Measurements from ENCODE around the gene SPINT3.

SPINT3 gene

DNA sequence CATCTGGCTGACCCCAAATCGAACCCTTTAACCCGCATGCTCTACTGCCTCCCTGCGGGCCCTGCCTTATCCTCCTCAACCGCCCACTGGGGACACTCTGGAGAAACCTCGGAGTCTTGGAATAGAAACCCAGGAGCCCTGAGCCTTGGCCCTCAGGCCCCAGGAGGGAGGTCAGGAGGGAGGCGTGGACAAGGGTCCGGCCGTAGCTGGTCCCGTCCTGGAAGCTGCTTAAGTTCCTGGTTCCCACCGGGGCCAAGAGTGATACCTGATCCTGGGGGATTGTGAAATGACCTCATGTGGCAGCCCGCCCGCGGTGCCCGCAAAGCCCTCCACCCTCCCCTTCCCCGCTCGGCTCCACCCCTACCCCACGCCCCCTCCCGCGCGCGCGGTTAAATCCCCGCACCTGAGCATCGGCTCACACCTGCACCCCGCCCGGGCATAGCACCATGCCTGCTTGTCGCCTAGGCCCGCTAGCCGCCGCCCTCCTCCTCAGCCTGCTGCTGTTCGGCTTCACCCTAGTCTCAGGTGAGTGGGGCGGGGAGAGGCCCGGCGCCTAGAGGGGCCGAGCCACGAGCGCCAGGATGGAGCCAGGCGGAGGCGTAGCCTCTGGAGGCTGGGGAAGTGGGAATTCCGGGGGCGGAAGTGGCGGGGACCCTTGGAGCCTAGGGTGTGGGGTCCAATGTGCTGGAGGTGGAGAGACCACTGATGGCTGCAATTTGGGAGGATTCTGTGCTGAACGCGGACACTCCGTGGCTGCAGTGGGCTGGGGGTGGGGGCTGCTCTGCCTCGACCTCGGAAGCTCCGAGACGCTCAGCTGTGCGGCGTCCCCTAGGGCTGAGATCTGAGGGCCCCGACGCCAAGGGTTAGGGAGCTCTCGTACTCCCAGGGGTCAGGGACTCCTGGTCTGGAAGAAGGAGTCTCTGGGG, 45.8 kb downstream of the SPINT3 start, which contains the start of gene WFDC2:
WFDC2 (plus strand) TSS at position 418 of the 926 bp plus-strand sequence; CDS start at position 447, 29 bp downstream.
- H3K4me3 ChIP-seq (ENCODE audit: low read depth, low read length) = peak within 1 kb of the TSS; percentile 34
- TF ChIP-seq, protein P1, sequence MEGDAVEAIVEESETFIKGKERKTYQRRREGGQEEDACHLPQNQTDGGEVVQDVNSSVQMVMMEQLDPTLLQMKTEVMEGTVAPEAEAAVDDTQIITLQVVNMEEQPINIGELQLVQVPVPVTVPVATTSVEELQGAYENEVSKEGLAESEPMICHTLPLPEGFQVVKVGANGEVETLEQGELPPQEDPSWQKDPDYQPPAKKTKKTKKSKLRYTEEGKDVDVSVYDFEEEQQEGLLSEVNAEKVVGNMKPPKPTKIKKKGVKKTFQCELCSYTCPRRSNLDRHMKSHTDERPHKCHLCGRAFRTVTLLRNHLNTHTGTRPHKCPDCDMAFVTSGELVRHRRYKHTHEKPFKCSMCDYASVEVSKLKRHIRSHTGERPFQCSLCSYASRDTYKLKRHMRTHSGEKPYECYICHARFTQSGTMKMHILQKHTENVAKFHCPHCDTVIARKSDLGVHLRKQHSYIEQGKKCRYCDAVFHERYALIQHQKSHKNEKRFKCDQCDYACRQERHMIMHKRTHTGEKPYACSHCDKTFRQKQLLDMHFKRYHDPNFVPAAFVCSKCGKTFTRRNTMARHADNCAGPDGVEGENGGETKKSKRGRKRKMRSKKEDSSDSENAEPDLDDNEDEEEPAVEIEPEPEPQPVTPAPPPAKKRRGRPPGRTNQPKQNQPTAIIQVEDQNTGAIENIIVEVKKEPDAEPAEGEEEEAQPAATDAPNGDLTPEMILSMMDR (IDR thresholded peaks at IDR 0.05; ENCODE audit: low read depth, low read length) = no peak

DNA sequence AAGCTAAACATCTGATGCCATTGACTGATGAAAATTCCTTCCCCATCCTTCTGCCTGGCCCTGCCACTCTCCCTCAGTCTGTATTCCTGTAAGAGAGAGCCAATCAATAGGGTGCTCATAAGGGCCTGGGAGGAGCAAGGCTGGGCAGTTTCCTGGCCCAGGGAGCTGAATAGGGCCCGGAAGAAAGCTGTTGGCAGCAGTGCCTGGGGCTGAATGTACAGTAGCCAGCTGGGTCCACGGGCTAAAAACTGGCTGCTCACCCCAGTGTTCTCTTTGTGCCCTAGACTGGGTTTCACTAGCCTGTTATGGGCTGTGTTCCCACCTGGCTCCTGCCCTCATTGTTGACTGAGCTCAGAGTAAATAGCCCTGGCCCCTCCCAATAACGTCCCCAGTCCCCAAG, 47.6 kb downstream of the SPINT3 start:
- no peak overlapping the region for H3K4me3 ChIP-seq (ENCODE audit: low read depth, low read length)
- TF ChIP-seq, protein P1 (IDR thresholded peaks at IDR 0.05; ENCODE audit: low read depth, low read length) = no peak

DNA sequence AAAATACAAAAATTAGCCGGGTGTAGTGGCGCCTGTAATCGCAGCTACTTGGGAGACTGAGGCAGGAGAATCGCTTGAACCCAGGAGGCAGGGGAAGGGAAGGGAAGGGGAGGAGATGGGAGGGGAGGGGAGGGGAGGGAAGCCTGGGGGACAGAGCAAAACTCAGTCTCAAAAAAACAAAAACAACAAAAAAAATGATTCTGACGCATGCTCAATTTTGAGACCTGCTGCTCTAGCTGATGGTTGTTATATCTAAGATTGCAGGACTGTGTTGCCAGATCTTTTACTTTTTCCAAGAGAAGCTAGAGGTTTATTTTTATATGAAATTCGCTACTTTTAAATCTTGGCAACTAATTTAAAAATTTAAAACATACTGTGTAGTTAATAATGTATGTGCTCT, 48.2 kb downstream of the SPINT3 start:
- TF ChIP-seq, protein P1 (IDR thresholded peaks at IDR 0.05; ENCODE audit: low read depth, low read length) = no peak
- H3K4me3 ChIP-seq (ENCODE audit: low read depth, low read length) = no peak overlapping the region

DNA sequence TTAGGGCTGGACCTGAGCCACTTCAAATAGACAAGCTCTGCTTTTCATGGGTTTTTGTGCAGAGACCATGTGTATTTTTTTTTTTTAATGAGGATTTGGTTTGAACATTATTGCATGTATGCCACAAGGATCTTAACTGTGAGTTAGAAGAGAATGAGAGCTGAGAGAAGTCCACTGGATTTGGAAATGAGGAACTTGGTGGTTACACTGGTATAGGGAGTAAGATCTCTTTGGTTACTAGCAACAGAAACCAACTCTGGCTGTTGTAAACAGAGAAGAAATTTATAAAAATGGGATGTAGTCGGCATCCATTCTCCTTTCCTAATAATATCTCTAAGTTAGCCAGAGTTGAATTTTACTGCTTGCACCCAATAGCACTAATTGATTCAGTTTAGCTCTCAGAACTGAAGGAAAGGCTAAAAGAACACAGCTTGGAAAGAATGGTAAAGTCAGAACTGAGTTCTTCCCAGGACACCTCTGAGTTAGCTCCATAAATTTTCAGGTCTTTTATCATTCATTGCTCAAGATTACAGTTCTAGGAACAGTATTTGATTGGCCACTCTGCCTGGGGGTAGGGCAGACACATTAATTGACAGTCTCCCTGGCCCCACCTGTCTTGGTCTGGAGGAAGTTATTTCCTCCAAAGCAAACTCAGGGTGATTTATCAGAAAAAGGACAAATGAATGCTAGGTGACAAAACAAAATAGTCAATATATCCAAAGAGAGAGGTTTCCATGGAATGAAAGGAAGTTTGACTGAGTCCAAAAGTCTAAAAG, 49.7 kb downstream of the SPINT3 start:
- H3K4me3 ChIP-seq (ENCODE audit: low read depth, low read length) = no peak overlapping the region
- TF ChIP-seq, protein P1 (IDR thresholded peaks at IDR 0.05; ENCODE audit: low read depth, low read length) = no peak

DNA sequence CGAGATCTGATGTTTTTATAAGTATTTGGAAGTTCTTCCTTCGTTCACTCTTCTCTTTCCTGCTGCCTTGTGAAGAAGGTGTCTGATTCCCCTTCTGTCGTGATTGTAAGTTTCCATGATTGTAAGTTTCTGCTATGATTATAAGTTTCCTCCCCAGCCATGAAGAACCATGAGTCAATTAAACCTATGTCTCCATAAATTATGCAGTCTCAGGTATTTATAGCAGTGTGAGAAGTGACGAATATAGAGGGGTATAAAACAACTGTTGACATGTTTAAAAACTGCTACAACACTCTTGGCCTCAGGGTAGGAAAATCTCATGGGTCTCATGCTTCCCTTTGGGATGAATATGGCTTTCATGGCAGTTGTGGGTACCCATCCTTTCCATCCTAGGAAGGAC, 51.7 kb downstream of the SPINT3 start:
- TF ChIP-seq, protein P1 (IDR thresholded peaks at IDR 0.05; ENCODE audit: low read depth, low read length) = no peak

DNA sequence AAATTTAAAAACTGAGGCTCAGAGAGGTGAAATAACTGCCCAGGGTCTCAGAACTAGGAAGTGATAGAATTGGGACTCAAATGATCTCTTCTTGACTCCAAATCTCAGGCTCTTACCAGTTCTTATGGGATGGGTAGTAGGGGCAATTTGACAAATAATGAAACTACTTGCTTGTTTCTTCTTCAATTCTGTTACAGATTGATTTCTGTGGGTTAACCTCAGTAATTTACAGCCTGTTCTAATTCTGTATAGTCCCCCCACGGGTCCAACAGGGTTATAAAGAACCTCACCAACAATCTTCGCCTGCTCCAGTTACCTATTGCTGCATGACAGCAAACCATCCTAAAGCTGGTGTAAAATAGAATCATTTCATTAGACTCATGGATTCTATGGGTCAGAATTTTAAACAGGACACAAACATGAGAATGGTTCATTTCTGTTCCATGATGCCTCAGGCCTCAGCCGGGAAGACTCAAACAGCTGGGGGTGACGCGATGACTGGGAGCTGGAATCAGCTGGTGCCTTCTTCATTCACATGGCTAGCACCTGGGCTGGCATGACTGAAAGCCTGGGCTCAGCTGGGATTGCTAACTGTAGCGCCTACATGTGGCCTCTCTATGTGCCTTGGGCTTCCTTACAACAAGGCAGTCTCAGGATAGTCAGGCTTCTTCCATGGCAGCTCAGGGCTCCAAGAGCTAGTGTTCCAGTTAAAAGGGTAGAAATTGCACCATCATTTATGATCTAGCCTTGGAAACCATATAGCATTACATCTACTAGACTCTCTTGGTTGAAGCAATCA, 52.5 kb downstream of the SPINT3 start:
- H3K4me3 ChIP-seq (ENCODE audit: low read depth, low read length) = no peak overlapping the region
- TF ChIP-seq, protein P1 (IDR thresholded peaks at IDR 0.05; ENCODE audit: low read depth, low read length) = no peak

More for the DNA sequence above, 51.7 kb downstream of the SPINT3 start:
- no peak overlapping the region for H3K4me3 ChIP-seq (ENCODE audit: low read depth, low read length)
